HK-2 (cell line): Measurements from ENCODE around the gene PHF21B.
"Not testable (repeated sequence)": the region's sequence is repeated elsewhere in the genome, so short reads cannot be mapped to it uniquely, and the experiment has no call there.

Experiments used
- DNase-seq: peaks from one replicate; pipeline ENCODE4 v3.0.0-alpha.2; 2018; ENCODE audit not compliant: unreplicated experiment

The PHF21B gene

DNA sequence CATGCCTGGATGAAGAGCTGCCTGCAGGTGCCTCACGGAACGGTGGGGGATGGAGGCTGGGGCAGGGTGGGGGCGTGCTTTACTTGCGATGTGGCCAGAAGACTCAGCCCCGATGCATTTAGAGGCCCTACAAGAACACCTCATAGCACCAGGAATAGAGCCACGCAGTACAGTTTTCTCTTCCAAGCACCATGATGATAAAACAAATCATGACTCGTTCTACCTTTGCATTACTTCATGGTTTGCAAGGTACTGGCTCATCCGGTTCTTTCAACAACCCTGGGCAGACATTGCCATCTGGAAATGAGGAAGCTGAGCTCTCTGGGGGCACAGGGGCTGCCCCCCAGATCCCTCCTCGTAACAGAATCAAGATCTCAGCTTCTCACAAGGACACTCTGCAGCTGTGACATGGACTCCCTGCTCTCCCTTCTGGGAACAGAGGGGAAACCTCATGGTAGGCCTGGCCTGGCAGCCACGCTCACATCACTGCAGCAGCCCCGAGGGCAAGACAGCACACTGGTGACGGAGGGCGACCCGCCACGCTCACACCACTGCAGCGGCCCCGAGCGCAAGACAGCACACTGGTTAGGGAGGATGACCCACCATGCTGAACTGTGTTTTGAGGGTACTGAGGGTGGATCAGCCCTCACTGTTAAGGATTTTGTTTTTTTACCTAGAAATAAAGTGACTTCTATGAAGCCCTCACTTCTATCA lies 46.9 kb downstream of the PHF21B start:
- no peak for DNase-seq

DNA sequence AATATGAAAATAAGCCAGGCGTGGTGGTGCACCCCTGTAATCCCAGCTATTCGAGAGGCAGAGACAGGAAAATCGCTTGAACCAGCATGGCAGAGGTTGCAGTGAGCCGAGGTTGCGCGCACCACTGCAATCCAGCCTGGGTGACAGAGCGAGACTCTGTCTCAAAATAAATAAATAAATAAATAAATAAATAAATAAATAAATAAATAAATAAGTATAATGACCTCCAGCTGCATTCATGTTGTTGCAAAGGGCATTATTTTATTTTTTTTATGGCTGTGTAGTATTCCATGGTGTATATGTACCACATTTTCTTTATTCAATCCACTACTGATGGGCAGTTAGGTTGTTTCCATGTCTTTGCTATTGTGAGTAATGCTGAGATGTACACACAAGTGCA lies 48.1 kb downstream of the PHF21B start:
- DNase-seq: not testable (repeated sequence)

DNA sequence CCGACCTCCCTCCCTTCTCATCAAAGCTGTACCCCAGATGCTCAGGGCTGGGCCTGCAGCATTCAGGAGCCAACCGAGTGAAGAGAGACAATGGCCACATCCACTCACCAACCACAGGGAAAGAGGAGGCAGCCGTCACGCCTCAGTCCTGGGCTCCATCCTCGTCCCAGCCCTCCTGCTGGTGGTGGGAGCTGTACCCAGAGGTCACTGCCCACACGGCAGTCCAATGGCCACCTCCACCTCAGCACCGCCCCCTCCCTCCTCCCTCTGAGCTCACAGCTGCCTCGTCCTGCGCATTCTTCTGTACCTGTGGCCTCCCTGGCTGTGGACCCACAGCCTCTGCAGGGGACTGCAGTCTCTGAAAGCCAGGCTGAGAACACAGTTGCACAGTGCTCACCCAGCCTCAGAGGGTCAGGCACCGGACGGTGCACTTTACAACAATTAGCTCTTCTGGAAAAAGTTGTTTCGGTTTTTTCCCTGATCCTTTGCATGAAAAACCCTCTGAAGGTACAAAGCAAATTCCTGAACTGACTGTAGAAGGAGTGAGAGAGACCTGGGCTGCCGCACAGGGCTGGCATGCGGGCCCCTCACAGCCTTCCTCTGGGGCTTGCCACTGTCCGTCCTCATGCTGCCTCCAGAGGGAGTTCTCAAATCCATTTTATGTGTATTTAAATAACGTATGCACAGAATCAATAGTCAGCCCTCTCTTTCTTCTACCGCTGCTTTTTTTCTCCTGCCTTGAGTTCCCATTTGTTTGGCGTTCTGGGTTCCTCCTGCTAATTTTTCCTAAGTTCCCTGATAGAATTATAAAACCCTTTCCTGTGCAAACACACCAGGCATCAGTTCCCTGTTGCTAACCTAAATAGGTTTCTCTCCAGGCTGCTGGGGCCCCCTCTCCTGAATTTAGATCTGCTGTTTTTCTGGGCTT lies 52.7 kb downstream of the PHF21B start:
- DNase-seq: no peak

DNA sequence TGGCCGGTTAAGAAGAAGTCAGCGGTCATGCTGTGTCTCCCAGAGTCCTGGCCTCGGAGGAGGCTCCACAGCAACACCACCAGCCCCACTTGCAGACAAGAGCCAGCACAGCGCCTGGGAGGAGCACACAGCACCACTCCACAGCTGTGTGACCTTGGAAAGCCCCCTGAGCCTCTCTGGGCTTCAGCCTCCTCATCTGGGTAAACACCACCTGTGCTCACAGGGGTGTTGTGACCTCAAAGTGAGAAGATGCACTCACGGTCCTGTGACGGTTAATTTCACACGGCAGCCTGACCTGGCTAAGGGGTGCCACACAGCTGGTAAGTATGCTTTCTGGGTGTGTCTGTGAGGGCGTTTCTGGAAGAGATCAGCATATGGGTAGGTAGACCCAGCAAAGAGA lies 54.7 kb downstream of the PHF21B start:
- DNase-seq: no peak

DNA sequence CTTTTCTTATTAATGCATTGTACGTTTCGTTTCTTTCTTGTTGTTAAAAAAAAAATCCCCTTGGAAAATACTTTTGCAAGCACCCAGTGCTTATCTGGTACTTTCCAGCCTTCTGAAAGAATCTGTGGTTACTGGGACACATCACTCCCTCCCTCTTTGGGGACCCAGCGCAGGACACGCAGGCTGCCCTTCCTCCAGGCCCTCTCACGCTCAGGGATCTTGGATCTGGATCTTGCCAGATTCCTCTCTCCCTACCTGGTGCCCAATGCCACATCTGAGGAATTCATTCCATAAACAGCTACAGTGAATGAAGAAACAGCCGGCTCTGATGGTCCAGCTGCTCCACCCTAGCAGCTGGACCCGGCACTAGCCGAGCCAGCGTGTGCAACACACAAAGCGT lies 55.7 kb downstream of the PHF21B start:
- no peak for DNase-seq

DNA sequence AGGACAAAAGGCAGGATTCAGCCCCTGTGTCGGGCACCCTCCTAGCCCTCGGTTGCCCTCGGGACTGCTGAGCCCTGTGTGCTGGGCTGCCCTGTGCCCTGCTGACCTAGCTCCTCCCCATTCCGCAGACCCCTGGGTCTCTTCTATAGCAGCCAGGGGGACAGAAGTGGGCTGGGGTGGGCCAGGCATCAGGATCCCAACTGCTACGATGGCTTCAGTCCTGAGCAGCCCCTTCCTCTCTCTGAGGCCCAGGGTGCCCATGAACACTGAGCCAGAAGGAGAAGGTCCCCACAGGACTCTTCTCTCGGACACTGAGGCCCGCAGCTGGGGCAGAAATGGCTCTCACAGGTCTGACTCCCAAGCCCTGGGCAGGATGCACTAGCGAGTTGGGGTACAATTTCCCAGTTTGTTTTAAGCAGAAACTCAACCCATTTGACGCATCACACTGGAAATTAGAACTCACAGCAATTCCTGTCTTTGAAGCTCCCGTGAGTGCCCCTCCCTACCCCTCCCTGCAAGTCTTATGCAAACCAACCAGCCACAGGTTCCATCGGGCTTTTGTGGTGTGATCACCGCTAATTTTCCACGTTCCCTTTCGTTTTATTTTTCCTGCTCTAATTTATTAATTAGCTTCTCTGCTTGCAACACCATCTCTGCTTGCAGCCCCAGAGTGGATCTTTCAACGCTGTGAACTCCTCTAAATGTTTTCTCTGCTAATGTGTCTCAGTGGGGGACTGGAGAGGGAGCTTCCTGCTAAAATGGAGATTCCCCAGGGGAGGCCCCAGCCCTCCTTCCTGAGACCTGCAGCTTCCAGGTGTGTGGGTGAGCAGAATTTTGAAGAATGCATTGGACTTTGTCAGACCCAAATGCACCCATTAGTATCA lies 56.7 kb downstream of the PHF21B start:
- DNase-seq: no peak

DNA sequence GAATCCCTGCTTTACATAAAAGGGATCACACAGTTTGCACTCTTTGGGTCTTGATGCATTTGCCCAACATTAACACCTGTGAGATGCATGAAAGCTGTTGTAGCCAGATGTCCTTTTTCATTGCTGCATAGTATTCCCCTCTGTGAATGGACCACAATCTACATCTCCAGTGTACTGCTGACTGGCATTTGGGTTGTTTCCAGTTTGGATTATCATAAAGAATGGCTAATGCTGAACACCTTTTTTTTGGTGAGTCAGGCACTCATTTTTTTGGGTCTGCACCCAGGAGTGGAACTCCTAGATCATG lies 58.3 kb downstream of the PHF21B start:
- no peak for DNase-seq

DNA sequence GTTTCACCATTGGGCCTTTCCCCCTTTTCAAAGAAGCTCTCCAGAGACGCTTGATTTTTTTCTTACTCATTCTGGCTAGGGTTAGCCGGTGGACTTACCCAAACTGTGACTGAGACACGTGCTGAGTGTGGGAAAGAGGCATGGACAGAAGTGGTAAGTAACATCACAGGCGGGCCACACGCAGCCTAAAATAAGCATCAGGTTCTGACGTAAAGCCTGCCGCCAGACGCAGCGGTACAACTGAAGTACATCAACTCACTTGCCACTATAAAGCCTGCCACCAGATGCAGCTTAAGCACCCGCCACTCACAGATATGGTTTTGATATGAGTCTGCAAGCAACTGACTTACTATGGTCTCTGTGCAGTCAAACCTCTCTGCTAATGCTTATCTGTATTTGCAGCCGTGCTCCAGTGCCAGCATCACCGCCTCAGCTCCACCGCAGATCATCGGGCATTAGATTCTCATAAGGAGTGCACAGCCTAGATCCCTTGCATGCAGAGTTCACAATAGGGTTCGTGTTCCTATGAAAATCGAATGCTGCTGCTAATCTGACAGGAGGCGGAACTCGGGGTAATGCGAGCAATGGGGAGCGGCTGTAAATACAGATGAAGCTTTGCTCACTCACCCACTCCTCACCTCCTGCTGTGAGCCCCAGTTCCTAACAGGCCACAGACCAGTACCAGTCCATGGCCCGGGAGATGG lies 58.8 kb downstream of the PHF21B start:
- no peak for DNase-seq

DNA sequence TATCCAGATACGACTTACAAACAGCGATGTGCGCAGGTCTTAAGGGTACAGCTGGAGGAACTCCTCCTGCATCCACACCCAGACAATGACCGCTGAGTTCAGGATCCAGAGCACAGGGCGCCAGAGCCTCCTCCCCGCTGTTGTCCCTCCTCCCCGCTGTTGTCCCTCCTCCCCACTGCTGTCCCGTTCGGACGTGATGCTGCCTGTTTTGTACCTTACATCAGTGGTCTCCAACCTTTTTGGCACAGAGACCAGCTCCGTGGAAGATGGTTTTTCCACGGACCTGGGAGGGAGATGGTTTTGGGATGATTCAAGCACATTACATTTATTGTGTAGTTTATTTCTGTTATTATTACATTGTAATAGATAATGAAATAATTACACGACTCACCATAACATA lies 62.0 kb downstream of the PHF21B start:
- no peak for DNase-seq

DNA sequence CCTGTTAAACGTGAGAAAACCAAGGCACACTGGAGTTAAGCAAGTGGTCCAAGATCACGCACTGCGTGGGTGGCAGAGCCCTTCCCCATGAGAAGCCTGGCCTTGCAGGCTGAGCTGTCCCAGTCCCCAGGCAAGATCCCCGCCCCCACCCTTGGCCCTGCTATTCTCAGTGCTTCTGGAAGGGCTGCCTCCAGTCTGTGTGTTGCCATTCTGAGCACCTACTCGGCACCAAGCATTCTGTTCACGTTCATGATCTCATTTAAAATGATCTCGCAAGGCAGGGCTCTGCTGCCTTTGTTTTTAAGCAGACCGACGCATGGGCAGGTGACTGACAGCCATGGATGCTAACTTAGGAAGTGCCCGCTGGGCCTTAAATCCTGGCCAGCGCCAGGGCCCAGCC lies 62.8 kb downstream of the PHF21B start:
- no peak for DNase-seq

DNA sequence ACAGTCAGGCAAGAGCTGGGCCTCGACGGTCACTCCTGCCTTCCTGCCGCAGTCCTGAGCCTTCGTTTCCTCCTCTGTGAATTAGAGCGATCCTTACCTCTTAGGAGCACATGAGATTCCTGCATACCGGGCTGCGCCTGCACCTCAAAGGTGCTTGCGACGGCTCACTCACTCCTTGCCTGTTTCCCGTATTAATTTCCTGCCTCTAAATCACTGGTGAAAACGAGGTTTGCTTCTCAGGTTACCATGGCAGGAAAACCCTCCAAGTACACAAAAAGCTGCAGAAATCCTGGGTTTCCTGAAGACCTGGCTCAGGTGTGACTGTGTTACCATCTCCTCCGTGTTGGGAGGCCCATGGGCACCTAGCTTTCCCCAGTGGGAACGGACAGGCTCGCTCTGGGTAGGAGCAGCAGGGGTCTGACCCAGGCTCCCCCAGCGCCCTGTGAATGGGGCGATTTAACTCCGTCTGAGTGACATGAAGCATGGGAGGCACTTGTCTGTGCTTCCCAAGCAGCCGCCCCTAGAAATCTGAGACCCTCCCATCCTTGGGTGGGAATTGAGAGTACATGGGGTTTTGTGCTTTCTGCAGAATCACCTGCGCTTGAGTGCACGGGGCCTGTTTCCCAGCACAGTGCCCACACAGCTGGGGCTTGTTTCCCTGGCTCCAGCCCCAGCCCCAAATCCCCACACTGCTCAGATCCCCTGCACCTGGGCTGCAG lies 64.8 kb downstream of the PHF21B start:
- no peak for DNase-seq

DNA sequence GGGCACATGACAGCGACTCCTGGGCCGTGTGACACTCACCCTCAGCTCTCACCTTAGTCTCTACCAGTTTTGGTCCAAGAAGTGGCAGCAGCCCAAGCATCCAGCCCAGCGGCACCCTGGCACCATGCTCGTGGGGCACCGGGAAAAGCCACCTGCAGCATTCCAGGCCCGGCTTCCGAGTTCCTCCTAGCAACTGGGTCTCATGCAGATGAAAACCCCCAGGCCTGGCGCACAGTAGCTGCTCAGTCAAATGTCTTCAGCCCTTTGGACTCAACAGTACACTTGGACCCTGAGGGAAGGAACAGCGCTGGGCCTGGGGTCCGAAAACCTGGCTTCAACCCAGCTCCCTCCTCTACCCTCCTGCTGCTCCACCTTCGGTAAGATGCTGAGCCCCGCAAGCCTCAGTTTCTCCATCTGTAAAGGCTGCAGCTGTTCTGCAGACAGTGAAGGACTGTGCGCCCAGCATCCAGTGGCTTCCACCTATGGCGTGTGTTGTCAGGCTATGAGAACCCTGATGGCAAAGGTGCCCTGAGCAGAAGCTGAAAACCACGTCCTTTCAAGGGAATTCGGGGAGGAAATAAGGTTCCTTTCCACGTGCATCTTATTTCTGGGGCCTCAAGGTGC lies 66.0 kb downstream of the PHF21B start:
- no peak for DNase-seq

DNA sequence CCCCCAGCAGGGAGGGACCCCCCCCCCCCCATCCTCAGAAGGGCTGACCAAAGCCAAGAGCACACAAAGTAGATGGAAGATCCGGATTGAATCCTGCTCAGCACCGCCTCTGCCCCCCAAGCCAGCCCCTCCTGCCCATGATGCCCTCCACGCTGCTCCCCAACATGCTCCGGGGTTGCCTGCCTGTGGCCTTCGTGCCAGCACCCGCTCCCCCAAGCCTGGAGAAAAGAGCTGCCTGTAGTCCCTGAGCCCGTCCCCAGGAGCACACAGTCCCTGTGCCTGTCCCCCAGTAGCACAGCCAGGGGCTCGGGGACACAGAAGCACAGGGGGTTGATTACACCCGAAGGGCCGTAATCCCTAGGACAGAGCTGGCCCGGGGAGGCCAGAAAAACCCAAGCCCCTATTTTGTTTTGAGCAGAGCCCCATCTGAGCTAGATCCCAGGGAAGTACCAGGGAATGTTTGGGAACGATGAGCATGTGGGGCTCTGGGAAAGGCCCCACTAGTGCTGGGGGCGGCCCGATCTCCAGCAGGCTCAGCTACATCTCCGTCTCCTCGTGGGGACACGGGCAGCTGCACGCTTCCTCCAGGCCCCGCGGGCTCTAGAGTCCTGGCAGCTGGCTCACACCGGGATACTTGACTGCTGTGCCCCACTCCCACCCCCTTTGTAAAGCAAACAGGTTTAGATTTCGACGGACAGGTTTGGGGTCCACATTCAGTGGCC lies 66.7 kb downstream of the PHF21B start:
- no peak for DNase-seq

DNA sequence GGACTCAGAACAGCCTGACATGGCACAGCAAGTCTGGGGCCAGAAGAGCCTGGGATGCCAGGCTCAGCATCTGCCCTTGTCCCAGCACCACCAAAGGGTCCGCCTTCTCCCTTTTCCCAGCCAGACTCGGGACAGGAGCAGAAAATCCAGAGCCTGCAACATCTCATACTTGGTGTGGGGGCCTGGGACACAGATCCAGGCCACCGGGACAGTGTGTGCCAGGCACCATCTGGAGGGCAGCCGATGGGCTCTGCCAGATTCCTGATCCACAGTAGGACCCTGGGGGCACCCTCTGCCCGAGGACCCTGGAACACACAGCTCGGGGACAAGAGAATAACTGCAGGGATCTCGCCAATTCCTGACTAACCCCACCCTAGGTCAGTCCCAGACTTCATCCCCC lies 67.7 kb downstream of the PHF21B start:
- DNase-seq: no peak

DNA sequence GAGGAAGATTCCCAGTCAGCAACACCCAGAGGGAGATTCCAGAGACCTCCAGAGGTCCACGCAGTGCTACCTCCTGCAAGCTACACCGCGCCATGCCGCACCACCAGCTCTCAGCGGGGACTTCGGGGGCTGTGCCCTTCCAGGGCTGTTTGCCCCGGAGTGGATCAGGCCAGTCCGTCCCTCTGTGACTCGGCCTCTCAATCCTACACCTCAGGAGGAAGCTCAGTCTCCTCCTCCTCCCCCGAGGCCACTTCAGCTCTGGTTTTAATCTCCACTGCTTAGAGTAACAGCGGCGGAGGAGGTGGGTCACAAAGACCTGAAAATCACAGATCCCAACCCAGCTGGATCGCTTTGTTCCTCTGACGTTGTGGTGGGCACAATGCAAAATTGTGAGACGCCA lies 68.6 kb downstream of the PHF21B start:
- no peak for DNase-seq

DNA sequence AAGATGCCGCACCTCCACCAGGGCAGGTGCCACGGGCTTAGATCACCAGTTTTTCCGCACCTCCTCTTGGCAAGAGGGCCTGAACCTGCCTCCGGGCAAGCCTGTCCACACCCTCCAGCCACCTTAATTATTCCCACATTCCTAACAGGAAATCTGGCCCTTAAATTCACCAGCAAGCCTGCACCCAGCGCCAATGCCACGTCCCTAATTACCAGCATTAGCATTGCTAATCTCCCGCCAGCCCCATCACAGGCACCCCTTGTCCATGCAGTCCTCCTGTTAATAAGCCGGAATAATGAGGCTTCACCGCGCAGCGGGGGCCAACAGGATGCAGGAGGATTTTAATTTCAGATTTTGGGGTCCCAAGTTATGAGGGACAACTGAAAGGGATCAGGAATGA lies 69.7 kb downstream of the PHF21B start:
- no peak for DNase-seq

DNA sequence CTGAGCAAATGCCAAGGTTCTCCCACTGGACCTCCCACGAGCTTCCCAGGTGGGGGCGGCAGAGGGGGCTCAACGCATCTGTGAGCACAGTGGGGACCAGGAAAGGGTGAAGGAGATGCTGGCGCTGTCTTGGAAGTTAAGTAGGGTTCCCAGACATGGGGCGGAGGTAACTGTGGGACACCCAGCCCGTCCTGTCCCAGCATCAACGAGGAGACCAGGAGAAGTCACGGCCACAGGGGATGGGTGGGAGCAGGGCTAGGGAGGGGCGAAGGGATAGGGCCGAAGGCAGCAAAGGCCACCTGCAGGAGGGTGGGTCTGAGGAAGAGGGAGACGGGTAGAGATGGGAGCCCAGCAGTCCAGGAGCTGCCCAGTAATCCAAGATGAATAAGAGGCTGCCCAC lies 70.4 kb downstream of the PHF21B start:
- no peak for DNase-seq

DNA sequence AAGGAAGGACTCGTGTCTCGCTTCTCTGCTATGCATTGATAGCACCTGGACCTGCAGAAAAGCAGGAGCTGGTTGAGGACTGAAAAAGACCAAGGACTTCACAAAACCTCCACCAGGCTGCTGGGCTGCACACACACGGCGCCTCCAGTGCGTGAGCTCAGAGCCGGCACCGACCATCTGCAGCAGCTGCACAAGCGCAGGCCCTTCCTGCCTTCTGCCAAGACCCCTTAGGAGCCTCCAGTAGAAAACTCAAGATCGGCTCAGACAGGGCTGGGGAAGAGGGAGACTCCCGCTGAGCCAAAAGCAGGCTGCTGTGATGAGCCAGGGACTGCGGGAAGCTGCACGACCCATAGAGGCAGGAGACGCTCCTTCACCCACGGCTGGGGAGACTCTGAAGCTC lies 70.9 kb downstream of the PHF21B start:
- DNase-seq: no peak

DNA sequence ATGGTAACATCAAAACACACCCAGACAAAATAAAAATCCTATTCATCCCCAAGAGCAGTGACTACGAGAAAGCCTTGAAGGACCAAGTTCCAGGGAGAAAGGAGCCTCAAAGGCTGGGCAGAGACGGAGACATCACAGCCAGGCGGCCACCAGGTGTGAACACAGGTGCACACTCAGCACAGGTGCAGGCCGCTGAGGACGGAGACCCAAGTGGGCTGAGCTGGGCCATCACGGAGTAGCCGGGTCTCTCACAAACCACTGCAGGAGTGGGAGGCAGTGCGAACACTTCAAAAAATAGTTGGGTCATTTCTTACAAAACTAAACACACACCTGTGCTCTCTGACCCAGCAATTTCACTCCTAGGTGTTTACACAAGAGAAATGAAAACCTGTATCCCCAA lies 72.6 kb downstream of the PHF21B start:
- DNase-seq: no peak

DNA sequence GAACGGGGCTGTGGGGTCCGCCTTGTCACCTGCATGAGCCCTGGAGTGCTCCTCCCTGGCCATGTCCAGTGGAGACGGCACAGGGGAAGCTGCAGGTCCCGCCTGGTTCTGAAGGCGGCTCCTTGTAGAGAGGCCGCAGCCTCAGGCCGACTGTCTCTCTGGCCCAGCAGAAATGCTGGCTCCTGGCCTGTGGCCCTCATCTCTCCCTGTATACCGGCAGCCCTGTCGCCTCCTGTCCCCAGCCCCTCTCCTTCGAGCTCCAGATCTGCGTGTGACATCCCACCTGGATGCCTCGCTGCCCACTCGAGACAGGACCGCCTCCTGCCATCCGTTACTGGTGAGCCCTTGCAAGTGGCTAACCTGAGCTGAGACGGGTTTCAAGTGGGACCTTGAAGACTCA lies 73.6 kb downstream of the PHF21B start:
- no peak for DNase-seq
